Fibroblast of the conjunctiva (primary cell): ENCODE results near the gene DBT.
"Not testable (repeated sequence)": the region's sequence is repeated elsewhere in the genome, so short reads cannot be mapped to it uniquely, and the experiment has no call there.

ENCODE experiments used
- DNase-seq: peaks from one replicate; pipeline ENCODE4 v3.0.0-alpha.2; 2010; ENCODE audit warnings: low read depth

Gene DBT

DNA sequence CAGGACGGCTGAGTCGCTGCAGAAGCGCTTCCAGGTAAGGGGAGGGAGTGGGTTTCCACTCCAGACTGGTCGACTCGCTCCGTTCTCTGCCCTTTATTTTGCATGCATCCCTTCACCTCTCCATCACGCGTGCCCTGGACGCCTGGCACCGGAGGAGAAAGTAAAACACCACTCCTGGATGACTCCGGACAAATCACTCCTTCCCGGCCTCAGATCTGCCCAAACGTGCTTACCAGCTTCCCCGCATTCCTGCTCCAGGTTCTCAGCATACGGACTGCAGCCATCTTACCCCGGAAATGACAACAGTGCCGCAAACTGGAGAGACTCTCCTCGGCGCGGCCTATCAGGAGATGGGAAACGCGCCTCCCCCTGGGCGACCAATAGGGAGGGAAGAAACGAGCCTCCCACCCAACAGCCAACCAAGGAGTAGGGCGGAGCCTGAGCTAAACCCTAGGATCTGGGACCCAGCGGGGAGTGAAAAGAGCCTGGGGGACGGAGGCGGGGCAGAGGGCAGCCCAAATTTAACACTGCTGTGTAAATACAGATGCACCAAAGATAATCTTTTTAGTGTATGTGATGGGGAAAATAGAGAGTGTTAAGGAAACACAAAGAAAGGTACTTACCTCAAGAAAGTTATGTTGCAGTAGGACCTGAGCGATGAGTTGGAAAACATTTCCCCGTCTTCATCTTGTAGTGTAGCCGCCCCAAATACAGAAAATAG, at the start of gene DBT:
Gene DBT, minus strand, starts transcription at position 298 of the 721 bp plus-strand sequence. Its CDS starts 14 bp downstream, at position 284.
- DNase-seq: peak; percentile 90

GRCh38 chr1:100298512-100298911, 48.9 kb upstream of the DBT start:
- DNase-seq: no peak

DNA sequence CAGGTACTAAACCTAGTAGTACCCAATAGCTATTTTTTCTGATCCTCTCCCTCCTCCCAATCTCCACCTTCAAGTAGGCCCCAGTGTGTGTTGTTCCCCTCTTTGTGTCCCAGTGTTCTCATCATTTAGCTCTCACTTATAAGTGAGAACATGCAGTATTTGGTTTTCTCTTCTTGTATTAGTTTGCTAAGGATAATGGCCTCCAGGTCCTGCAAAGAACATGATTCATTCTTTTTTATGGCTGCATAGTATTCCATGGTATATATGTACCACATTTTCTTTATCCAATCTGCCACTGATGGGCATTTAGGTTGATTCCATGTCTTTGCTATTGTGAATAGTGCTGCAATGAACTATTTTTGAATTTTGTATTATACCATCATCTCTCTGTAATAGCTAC, 47.4 kb upstream of the DBT start:
- DNase-seq: not testable (repeated sequence)

GRCh38 chr1:100296140-100296539, 46.5 kb upstream of the DBT start:
- no peak for DNase-seq

- DNase-seq: no peak
Measured at GRCh38 chr1:100292711-100293110, 43.1 kb upstream of the DBT start.

GRCh38 chr1:100290291-100290690, 40.7 kb upstream of the DBT start:
- no peak for DNase-seq

DNA sequence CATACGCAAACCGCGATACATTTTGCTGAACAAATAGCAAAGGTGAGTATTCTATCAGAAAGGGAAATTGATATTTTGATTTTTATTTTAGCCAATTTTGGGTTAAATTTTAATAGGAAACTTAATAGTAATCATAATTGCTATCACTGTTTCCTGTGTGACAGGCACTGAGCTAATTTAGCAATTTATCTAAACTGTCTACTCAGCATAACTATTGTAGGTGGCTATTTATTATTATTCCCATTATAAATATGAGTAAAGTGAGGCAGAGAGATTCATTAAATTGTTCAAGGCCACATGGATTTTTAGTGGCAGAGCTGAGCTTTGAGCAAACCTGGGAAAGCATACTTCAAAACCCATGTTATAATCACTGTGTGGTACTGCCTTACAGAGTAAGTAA, 37.5 kb upstream of the DBT start:
- DNase-seq: no peak

DNA sequence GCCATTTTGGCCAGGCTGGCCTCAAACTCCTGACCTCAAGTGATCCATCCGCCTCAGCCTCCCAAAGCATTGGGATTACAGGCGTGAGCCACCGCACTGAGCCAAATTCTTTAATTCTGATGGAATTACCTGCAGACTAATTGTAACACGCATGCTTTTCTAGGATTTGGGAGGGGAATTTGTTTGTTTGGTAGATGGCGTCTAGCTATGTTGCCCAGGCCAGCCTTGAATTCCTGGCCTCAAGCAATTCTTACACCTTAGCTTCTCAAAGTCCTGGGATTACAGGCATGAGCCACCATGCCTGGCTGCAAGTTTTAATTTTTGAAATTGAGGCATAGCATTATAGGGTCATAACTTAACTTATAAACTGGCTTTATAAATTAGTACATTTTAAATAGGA, 35.0 kb upstream of the DBT start:
- DNase-seq: no peak

DNA sequence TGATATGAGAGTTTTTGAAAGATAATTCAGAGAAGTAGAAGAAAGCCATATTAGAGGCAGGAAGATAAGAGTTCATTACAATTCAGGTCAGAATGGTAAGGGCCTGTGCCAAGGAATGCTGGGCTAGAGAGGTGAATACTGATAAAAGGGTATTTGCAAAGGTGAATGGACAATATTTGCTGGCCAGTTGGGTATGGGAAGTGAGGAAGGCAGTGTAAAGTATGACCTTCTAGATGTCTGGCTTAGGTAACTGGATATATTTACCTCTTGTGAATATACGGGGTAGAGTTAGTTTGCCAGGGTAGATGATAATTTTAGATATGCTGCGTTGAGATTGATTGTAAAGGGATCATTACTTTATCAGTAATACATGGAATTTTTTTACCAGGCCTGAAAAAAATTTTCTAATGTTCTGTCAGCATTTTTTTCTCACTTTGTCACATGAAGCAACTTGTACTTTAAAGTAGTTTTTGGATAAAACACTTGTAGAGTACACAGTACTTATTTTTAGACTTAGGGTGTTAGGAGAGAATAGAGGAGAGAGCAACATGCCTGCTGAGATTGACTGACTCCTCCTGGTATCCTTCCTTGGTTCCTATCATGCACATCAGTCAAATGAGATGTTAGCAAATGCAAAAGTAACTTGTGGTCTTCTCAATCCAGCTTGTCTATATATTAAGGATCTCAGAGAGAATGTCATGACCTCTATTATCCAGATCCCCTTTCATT, 30.5 kb upstream of the DBT start:
- no peak for DNase-seq

DNA sequence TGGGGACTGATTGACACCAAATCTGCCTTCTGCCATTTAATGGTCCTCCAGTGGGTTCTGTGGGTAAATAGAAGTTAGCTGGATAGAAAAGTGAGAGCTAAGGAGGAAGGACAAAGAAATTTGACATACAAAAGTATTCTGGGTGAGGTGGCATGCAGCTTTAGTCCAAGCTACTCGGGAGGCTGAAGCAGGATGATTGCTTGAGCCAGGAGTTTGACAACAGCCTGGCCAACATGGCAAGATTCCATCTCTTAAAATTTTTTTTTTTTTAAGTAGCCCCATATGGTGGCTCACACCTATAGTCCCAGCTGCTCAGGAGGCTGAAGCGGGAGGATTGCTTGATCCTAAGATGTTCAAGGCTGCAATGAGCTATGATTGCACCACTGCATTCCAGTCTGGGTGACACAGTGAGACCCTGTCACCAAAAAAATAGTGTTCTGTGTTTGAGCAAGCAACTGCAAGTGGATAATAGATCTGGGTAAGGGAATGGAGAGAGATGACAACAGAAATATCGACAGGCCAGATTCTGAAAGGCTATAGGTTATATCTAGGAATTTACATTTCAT, 29.8 kb upstream of the DBT start:
- no peak for DNase-seq

DNA sequence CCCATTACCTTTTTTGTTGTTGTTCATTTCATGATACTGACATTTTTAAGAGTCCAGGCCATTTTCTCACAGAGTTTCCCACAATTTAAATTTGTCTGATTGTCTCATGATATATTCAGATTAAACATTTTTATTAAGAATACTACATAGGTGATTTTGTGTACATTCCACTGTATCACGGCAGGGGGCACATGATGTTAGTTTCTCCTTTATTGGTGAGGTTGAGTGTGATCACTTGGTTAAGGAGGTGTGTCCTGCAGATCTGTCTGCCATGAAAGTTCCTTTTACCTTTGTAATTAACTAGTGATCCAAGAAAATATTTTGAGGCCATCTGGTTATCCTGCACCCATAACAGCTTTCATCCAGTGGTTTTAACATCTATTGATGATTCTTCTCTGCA, 28.2 kb upstream of the DBT start:
- DNase-seq: no peak

GRCh38 chr1:100268202-100268601, 18.6 kb upstream of the DBT start:
- DNase-seq: no peak

DNA sequence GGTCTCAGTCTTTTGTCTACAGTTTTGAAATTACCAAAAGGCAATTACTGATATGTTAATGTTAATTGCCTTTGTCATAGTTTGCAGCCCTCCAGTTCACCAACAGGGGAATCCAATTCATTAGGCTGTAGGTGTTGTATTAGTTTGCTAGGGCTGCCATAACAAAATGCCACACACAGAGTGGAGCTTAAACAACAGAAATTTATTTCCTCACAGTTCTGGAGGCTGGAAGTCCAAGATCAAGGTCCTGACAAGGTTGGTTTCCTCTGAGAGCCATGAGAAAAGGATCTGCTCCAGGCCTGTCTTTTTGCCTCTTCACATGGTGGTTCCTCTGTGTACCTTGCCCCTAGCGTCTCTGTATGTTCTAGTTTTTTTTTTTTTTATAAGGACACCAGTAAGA, 17.6 kb upstream of the DBT start:
- DNase-seq: no peak

GRCh38 chr1:100266741-100267140, 17.1 kb upstream of the DBT start:
- no peak for DNase-seq

- DNase-seq: peak; percentile 94
Measured at GRCh38 chr1:100265931-100266740, 16.5 kb upstream of the DBT start, which contains the start of gene RTCA. TSS of gene RTCA (plus strand) at chr1:100266216. CDS start at chr1:100266376, 160 bp downstream.

DNA sequence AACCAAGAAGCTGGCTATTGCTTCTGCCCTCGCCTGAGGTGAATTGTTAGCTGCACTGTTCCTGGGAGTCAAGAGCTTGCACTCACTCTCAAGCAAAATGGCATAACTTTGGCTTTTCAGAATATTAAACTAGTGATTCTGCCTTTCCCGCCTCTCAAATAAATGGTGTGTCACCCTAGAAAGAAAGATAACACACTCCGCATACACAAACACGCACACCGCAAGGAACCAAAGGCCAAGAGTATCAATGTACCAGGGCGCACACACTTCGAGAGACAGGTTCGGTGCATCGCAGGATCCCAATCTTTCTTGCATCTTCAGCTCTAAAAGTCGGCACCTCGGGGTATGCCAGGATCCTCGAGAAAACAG, 15.9 kb upstream of the DBT start:
- no peak for DNase-seq

DNA sequence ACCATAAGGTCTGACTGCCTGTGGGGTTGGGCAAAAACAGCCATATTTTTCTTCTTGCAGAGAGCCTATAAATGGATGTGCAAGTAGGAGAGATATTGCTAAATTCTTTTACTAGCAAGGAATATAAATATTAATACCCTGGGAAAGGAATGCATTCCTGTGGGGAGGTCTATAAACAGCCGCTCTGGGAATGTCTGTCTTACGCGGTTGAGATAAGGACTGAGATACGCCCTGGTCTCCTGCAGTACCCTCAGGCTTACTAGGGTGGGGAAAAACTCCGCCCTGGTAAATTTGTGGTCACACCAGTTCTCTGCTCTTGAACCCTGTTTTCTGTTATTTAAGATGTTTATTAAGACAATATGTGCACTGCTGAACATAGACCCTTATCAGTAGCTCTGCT, 14.4 kb upstream of the DBT start:
- DNase-seq: not testable (repeated sequence)

DNA sequence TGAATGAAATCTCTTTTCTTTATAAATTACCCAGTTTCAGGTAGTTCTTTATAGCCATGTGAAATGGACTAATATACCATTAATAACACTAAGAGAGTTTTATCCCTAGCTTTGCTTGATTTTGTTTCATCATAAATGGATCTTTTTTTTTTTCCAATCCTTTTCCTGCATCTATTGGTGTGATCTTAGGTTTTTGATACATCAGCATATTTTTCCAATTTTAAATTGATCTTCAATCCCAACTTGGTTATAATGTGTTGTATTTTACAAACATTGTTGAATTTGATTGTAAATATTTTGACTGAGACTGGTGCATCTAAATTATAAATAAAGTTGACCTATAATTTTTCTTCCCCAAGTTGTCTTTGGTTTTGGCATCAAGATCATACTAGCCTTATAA, 12.1 kb upstream of the DBT start:
- DNase-seq: no peak

- not testable (repeated sequence) for DNase-seq
Measured at GRCh38 chr1:100258427-100258826, 8.8 kb upstream of the DBT start.

DNA sequence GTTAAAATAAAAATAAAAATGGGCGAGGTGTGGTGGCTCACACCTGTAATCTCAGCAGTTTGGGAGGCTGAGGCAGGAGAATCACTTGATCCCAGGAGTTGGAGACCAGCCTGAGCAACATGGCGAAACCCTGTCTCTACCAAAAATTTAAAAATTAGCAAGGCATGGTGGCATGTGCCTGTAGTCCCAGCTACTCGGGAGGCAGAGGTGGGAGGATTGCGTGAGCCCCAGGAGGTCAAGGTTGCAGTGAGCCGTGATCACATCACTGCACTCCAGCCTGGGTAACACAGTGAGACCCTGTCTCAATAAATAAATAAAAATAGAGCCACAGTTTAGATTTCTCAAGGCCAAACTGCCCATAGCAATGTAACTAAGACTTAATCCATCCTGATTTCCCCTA, 6.6 kb upstream of the DBT start:
- not testable (repeated sequence) for DNase-seq

DNA sequence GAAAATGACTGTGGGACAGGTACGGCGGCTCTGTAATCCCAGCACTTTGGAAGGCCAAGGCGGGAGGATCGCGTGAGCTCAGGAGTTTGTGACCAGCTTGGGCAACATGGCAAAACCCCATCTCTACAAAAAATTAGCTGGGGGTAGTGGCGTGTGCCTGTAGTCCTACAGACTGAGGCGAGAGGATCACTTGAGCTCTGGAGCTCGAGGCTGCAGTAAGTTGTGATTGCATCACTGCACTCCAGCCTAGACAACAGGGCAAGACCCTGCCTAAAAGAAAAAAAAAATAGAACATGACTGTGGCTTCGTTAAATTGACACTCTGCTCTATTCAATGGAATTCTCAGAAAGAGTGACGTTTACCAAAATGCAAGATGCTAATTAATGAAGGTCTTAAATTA, 3.9 kb upstream of the DBT start:
- no peak for DNase-seq

GRCh38 chr1:100252901-100253300, 3.3 kb upstream of the DBT start:
- no peak for DNase-seq
